GM23338 (cell line): ENCODE measurements around the gene COPZ2. TPM values are rescaled to one million over a fixed set of nuclear protein-coding genes. Genes with fewer than 3 reads are reported as not detected.

Experiments used
- ATAC-seq: fragments of 200-7000 bp; cut with Tn5 transposase; 3 replicates; pipeline ENCODE4 v1.9.1; 2020
- DNase-seq: peaks from one replicate; pipeline ENCODE4 v3.0.0-alpha.2; 2015; ENCODE audit warnings: low spot score
- H2AFZ ChIP-seq: fragments of 200-600 bp; sonication (generic); 2 replicates; pipeline ENCODE4 v1.8.0; 2016; ENCODE audit warnings: antibody characterized with exemption, mild to moderate bottlenecking, moderate library complexity
- H3F3A ChIP-seq: fragments of 200-600 bp; sonication (generic); replicated peaks from 2 replicates; pipeline ENCODE4 v1.8.0; 2017; ENCODE audit warnings: antibody characterized with exemption, mixed run types, low read depth
- H3K27ac ChIP-seq: fragments of 200-600 bp; sonication (generic); 2 replicates; pipeline ENCODE4 v1.6.1; 2016; ENCODE audit warnings: low read depth
- H3K27me3 ChIP-seq: fragments of 200-600 bp; sonication (generic); 2 replicates; pipeline ENCODE4 v1.8.0; 2016; ENCODE audit warnings: mild to moderate bottlenecking, mixed run types, moderate library complexity; ENCODE audit not compliant: insufficient read depth
- H3K36me3 ChIP-seq: fragments of 200-600 bp; sonication (generic); 2 replicates; pipeline ENCODE4 v1.8.0; 2016; ENCODE audit warnings: mild to moderate bottlenecking; ENCODE audit not compliant: insufficient read depth
- H3K4me1 ChIP-seq: fragments of 200-600 bp; sonication (generic); 2 replicates; pipeline ENCODE4 v1.8.0; 2016; ENCODE audit warnings: mild to moderate bottlenecking, moderate library complexity; ENCODE audit not compliant: insufficient read depth
- H3K4me2 ChIP-seq: fragments of 200-600 bp; sonication (generic); 2 replicates; pipeline ENCODE4 v1.7.1; 2017; ENCODE audit warnings: mixed run types
- H3K4me3 ChIP-seq: fragments of 200-600 bp; sonication (generic); 2 replicates; pipeline ENCODE4 v1.6.1; 2016; ENCODE audit warnings: mixed run types
- H3K79me2 ChIP-seq: fragments of 200-600 bp; sonication (generic); replicated peaks from 2 replicates; pipeline ENCODE4 v1.8.0; 2017; ENCODE audit warnings: mild to moderate bottlenecking; ENCODE audit not compliant: insufficient read depth
- H3K9me2 ChIP-seq: fragments of 200-600 bp; sonication (generic); 2 replicates; pipeline ENCODE4 v1.8.0; 2017; ENCODE audit not compliant: insufficient read depth
- H4K20me1 ChIP-seq: fragments of 200-600 bp; sonication (generic); replicated peaks from 2 replicates; pipeline ENCODE4 v1.8.0; 2017; ENCODE audit warnings: mild to moderate bottlenecking; ENCODE audit not compliant: insufficient read depth
- H3K27ac Mint-ChIP-seq: 2 replicates; pipeline ENCODE4 v1.8.0; 2020; ENCODE audit warnings: inconsistent platforms, mild to moderate bottlenecking, moderate library complexity, mixed read lengths
- H3K27me3 Mint-ChIP-seq: 3 replicates; pipeline ENCODE4 v1.8.0; 2022; ENCODE audit warnings: low read depth, mild to moderate bottlenecking, moderate library complexity, mixed read lengths, inconsistent platforms; ENCODE audit not compliant: insufficient read depth, poor library complexity
- H3K36me3 Mint-ChIP-seq: 3 replicates; pipeline ENCODE4 v1.8.0; 2021; ENCODE audit warnings: low read depth, mild to moderate bottlenecking, inconsistent platforms, moderate library complexity, mixed read lengths
- H3K4me1 Mint-ChIP-seq: 3 replicates; pipeline ENCODE4 v1.8.0; 2020; ENCODE audit warnings: mild to moderate bottlenecking, inconsistent platforms, mixed read lengths
- H3K4me3 Mint-ChIP-seq: 3 replicates; pipeline ENCODE4 v1.8.0; 2021; ENCODE audit warnings: moderate library complexity, mild to moderate bottlenecking, inconsistent platforms, mixed read lengths
- H3K9me3 Mint-ChIP-seq: 3 replicates; pipeline ENCODE4 v1.8.0; 2020; ENCODE audit warnings: moderate library complexity, mild to moderate bottlenecking, inconsistent platforms, mixed read lengths
- CREB1 ChIP-seq: fragments of 250-450 bp; sonication (Bioruptor Pico); IDR thresholded peaks from 2 replicates; pipeline ENCODE4 v1.5.0; 2020; ENCODE audit warnings: low read depth, mild to moderate bottlenecking, moderate library complexity
- EZH2 ChIP-seq: fragments of 200-600 bp; sonication (generic); IDR thresholded peaks from one replicate; pipeline ENCODE4 v1.8.0; 2017; ENCODE audit warnings: antibody characterized with exemption, mild to moderate bottlenecking, low read depth; ENCODE audit not compliant: unreplicated experiment
- JUNB ChIP-seq: IDR thresholded peaks from one replicate; pipeline ENCODE4 v1.6.1; 2016; ENCODE audit warnings: antibody characterized with exemption; ENCODE audit not compliant: unreplicated experiment
- POLR2AphosphoS5 ChIP-seq: IDR thresholded peaks from 2 replicates; pipeline ENCODE4 v1.6.1; 2016; ENCODE audit warnings: antibody characterized with exemption, low read depth
- ZNF114 ChIP-seq: fragments of 250-450 bp; sonication (Bioruptor Pico); IDR thresholded peaks from 2 replicates; pipeline ENCODE4 v1.5.0; 2020; ENCODE audit warnings: mild to moderate bottlenecking, moderate library complexity
- polyA plus RNA-seq: library from polyadenylated mRNA; unstranded; fragments of >200 nt; fragmentation: Nextera tagmentation; extraction: Ambion mirVana; gene quantifications from 2 replicates; pipeline ENCODE4 v1.2.1, GENCODE V29; 2016
- total RNA-seq: library from RNA; depleted of rRNA; stranded (reverse); fragments of >200 nt; shearing (Covaris generic); gene quantifications from 2 replicates; pipeline ENCODE4 v1.2.3, GENCODE V29; 2014
- TF ChIP-seq, protein P1 (sequence below): IDR thresholded peaks from one replicate; pipeline ENCODE4 v1.6.1; 2018; ENCODE audit warnings: antibody characterized with exemption; ENCODE audit not compliant: unreplicated experiment
- TF ChIP-seq, protein P2 (sequence below): IDR thresholded peaks from 2 replicates; pipeline ENCODE4 v1.6.1; 2016; ENCODE audit warnings: antibody characterized with exemption
- TF ChIP-seq, protein P3 (sequence below), 2 experiments: fragments of 200-600 bp in 1 of 2; sonication (generic) in 1 of 2; conservative IDR thresholded peaks; 2 replicates each; pipeline versions ENCODE4 v1.5.1 to v1.6.1; 2016 to 2017; ENCODE audit warnings: antibody characterized with exemption in 2 of 2, low read depth in 2 of 2, mild to moderate bottlenecking in 2 of 2, moderate library complexity in 1 of 2
- TF ChIP-seq, protein P4 (sequence below): fragments of 250-450 bp; sonication (Bioruptor Pico); IDR thresholded peaks from 2 replicates; pipeline ENCODE4 v1.5.0; 2020; ENCODE audit warnings: mild to moderate bottlenecking, moderate library complexity

Gene COPZ2
- total and polyA plus RNA-seq, 2 experiments from 2014 or later = not detected

DNA sequence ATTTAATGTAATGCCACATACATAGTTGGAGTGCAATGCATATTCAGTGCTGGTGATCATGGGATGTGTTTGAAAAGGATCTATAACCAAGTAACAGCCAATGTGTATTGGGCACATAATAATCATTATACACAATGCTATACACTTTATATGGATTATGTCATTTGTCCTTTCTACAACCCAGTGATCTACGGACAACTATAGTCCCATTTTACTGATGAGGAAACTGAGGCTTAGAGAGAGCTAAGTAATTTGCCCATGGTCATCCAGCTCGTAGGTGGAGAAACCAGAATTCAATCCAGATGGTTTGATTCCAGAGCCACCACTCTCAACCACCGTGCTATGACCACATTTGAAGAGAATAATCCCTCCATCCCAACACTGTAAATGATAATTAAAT is 27.4 kb downstream of the COPZ2 start (continued):
- TF ChIP-seq, protein P1, sequence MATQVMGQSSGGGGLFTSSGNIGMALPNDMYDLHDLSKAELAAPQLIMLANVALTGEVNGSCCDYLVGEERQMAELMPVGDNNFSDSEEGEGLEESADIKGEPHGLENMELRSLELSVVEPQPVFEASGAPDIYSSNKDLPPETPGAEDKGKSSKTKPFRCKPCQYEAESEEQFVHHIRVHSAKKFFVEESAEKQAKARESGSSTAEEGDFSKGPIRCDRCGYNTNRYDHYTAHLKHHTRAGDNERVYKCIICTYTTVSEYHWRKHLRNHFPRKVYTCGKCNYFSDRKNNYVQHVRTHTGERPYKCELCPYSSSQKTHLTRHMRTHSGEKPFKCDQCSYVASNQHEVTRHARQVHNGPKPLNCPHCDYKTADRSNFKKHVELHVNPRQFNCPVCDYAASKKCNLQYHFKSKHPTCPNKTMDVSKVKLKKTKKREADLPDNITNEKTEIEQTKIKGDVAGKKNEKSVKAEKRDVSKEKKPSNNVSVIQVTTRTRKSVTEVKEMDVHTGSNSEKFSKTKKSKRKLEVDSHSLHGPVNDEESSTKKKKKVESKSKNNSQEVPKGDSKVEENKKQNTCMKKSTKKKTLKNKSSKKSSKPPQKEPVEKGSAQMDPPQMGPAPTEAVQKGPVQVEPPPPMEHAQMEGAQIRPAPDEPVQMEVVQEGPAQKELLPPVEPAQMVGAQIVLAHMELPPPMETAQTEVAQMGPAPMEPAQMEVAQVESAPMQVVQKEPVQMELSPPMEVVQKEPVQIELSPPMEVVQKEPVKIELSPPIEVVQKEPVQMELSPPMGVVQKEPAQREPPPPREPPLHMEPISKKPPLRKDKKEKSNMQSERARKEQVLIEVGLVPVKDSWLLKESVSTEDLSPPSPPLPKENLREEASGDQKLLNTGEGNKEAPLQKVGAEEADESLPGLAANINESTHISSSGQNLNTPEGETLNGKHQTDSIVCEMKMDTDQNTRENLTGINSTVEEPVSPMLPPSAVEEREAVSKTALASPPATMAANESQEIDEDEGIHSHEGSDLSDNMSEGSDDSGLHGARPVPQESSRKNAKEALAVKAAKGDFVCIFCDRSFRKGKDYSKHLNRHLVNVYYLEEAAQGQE = no peak
- TF ChIP-seq EZH2 (no peak), CREB1 (no peak), POLR2AphosphoS5 (no peak), ZNF114 (CRISPR knock-in tag) (no peak), JUNB (no peak)
- TF ChIP-seq, protein P2, sequence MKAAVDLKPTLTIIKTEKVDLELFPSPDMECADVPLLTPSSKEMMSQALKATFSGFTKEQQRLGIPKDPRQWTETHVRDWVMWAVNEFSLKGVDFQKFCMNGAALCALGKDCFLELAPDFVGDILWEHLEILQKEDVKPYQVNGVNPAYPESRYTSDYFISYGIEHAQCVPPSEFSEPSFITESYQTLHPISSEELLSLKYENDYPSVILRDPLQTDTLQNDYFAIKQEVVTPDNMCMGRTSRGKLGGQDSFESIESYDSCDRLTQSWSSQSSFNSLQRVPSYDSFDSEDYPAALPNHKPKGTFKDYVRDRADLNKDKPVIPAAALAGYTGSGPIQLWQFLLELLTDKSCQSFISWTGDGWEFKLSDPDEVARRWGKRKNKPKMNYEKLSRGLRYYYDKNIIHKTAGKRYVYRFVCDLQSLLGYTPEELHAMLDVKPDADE = no peak
- TF ChIP-seq, protein P3, sequence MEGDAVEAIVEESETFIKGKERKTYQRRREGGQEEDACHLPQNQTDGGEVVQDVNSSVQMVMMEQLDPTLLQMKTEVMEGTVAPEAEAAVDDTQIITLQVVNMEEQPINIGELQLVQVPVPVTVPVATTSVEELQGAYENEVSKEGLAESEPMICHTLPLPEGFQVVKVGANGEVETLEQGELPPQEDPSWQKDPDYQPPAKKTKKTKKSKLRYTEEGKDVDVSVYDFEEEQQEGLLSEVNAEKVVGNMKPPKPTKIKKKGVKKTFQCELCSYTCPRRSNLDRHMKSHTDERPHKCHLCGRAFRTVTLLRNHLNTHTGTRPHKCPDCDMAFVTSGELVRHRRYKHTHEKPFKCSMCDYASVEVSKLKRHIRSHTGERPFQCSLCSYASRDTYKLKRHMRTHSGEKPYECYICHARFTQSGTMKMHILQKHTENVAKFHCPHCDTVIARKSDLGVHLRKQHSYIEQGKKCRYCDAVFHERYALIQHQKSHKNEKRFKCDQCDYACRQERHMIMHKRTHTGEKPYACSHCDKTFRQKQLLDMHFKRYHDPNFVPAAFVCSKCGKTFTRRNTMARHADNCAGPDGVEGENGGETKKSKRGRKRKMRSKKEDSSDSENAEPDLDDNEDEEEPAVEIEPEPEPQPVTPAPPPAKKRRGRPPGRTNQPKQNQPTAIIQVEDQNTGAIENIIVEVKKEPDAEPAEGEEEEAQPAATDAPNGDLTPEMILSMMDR (conservative IDR thresholded peaks at IDR 0.05; ENCODE audit: low read depth in 2 of 2) = no peak

DNA sequence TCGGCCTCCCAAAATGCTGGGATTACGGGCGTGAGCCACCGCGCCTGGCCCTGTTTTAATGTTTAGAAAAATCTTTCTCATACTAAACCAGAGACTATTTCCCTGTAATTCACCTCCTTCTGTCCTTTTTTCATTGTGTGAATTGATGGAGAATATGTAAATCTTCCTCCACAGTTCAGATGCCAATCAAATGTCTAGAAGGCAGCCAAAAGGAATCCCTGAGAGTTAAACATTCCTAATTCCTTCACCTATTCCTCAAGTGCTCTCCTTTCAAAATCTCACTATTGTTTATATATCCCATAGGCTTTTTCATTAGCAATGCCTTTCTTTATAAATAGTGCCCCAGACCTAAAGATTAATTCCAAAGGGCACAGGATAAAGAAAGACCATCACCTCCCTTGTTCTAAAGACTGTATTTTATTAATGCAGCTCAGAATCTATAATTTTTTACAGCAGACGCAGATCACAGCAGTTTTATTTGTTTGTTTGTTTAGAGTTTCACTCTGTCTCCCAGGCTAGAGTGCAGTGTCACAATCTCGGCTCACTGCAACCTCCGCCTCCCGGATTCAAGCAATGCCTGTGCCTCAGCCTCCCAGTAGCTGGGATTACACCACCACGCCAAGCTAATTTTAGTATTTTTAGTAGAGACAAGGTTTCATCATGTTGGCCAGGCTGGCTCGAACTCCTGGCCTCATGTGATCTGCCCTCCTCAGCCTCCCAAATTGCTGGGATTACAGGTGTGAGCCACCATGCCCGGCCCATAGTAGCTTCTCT is 30.5 kb downstream of the COPZ2 start:
- peaks cover 23% of the 10 kb centered on the region for H3K27me3 Mint-ChIP-seq
- DNase-seq = no peak
- H3K9me2 ChIP-seq = no peaks in the 10 kb centered on the region
- H3K27ac Mint-ChIP-seq = no peak overlapping the region
- no peaks in the 10 kb centered on the region for H4K20me1 ChIP-seq
- H3K4me1 Mint-ChIP-seq = peaks cover 46% of the 10 kb centered on the region
- peaks cover 14% of the 10 kb centered on the region for H3F3A ChIP-seq
- ATAC-seq = no peak
- H3K4me3 ChIP-seq = no peak overlapping the region
- no peak overlapping the region for H3K27ac ChIP-seq
- H2AFZ ChIP-seq = no peak overlapping the region; the same call in 1 of the 2 replicates
- no peaks in the 10 kb centered on the region for H3K79me2 ChIP-seq
- H3K27me3 ChIP-seq = peaks cover 6% of the 10 kb centered on the region; the same call in 1 of the 2 replicates
- H3K36me3 ChIP-seq = no peaks in the 10 kb centered on the region
- no peaks in the 10 kb centered on the region; the same call in 2 of the 3 replicates for H3K9me3 Mint-ChIP-seq
- peaks cover 40% of the 10 kb centered on the region for H3K4me1 ChIP-seq
- no peak overlapping the region for H3K4me2 ChIP-seq
- H3K36me3 Mint-ChIP-seq = no peaks in the 10 kb centered on the region
- H3K4me3 Mint-ChIP-seq = no peak overlapping the region
- TF ChIP-seq EZH2 = no peak
- no peak for TF ChIP-seq JUNB
- TF ChIP-seq ZNF114 (CRISPR knock-in tag) = no peak
- TF ChIP-seq, protein P4, sequence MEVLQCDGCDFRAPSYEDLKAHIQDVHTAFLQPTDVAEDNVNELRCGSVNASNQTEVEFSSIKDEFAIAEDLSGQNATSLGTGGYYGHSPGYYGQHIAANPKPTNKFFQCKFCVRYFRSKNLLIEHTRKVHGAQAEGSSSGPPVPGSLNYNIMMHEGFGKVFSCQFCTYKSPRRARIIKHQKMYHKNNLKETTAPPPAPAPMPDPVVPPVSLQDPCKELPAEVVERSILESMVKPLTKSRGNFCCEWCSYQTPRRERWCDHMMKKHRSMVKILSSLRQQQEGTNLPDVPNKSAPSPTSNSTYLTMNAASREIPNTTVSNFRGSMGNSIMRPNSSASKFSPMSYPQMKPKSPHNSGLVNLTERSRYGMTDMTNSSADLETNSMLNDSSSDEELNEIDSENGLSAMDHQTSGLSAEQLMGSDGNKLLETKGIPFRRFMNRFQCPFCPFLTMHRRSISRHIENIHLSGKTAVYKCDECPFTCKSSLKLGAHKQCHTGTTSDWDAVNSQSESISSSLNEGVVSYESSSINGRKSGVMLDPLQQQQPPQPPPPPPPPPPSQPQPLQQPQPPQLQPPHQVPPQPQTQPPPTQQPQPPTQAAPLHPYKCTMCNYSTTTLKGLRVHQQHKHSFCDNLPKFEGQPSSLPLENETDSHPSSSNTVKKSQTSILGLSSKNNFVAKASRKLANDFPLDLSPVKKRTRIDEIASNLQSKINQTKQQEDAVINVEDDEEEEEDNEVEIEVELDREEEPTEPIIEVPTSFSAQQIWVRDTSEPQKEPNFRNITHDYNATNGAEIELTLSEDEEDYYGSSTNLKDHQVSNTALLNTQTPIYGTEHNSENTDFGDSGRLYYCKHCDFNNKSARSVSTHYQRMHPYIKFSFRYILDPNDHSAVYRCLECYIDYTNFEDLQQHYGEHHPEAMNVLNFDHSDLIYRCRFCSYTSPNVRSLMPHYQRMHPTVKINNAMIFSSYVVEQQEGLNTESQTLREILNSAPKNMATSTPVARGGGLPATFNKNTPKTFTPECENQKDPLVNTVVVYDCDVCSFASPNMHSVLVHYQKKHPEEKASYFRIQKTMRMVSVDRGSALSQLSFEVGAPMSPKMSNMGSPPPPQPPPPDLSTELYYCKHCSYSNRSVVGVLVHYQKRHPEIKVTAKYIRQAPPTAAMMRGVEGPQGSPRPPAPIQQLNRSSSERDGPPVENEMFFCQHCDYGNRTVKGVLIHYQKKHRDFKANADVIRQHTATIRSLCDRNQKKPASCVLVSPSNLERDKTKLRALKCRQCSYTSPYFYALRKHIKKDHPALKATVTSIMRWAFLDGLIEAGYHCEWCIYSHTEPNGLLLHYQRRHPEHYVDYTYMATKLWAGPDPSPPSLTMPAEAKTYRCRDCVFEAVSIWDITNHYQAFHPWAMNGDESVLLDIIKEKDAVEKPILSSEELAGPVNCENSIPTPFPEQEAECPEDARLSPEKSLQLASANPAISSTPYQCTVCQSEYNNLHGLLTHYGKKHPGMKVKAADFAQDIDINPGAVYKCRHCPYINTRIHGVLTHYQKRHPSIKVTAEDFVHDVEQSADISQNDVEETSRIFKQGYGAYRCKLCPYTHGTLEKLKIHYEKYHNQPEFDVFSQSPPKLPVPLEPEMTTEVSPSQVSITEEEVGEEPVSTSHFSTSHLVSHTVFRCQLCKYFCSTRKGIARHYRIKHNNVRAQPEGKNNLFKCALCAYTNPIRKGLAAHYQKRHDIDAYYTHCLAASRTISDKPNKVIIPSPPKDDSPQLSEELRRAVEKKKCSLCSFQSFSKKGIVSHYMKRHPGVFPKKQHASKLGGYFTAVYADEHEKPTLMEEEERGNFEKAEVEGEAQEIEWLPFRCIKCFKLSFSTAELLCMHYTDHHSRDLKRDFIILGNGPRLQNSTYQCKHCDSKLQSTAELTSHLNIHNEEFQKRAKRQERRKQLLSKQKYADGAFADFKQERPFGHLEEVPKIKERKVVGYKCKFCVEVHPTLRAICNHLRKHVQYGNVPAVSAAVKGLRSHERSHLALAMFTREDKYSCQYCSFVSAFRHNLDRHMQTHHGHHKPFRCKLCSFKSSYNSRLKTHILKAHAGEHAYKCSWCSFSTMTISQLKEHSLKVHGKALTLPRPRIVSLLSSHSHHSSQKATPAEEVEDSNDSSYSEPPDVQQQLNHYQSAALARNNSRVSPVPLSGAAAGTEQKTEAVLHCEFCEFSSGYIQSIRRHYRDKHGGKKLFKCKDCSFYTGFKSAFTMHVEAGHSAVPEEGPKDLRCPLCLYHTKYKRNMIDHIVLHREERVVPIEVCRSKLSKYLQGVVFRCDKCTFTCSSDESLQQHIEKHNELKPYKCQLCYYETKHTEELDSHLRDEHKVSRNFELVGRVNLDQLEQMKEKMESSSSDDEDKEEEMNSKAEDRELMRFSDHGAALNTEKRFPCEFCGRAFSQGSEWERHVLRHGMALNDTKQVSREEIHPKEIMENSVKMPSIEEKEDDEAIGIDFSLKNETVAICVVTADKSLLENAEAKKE (CRISPR knock-in tag) = no peak
- TF ChIP-seq, protein P2 = no peak
